NCI-H2081 (cell line): ENCODE results near the gene ADSS2.
"Not testable (repeated sequence)": the region's sequence is repeated elsewhere in the genome, so short reads cannot be mapped to it uniquely, and the experiment has no call there.

Experiments
- DNase-seq, 2 experiments: peaks; one replicate each; lab custom pipeline; 2025; lab: John Stamatoyannopoulos, UW

The ADSS2 gene

GRCh38 chr1:244395965-244396364, 55.7 kb downstream of the ADSS2 start:
- DNase-seq: no peak

DNA sequence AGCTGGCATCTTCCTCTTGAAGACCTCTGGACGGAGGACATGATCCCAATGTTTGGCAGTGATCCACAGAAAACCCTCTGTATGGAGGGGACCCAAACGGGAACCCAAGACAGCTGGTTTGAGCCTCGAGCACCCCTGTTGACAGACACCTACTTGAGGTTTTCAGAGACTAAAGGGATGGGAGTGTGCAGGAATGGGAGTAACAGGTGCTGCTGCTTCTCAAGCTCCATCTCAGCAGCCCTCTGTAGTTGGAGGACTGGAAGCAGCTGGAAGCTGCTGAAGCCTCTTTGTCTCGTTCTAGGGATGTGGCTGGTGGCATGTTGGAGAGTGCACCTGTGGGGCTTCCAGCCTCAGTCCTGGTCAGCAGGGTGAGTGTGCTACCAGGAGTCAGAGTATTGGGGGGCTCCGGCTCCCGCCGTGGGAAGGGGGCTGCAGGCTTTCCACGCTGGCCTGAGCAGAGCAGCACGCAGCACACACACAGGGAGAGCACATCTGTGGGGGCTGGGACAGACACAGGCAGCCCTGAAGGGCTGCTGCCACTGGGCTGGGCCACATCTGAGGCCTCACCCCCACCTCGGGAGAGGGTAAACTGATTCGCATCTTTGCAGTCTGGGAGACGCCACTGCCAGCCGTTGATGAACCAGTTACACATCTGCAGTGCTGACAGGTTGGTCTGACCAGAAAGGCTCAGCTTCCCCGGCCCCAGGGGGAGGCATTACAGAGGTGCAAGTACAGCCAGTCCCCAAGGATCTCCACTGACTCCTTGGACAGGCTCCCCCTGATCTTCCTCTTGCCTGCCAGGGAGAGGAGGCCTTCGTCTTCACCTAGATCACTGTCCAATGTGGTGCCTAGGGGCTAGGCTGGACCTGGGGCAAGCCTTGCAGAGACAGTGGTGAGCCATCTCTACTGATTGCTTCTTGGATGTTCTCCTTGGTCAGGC, 56.6 kb downstream of the ADSS2 start:
- DNase-seq: no peak

DNA sequence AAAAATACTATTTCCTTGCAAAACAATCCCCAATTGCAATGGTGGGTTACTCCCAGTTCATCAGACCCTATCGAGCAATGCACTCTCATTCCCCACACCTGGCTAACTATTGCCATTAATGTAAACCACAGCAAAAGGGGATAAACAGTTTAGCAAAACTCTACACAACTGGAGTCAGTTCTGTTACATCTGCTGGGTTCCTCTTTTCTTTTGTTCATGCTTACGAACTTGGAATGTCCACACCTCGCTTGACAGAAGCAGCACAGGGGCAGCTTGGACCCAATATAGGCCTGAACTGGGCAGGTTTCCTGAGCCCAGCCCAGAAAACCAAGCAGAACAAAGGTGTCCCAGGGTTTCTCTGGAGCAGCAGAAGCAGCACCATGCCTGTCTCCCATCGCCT, 57.4 kb downstream of the ADSS2 start:
- DNase-seq: no peak

DNA sequence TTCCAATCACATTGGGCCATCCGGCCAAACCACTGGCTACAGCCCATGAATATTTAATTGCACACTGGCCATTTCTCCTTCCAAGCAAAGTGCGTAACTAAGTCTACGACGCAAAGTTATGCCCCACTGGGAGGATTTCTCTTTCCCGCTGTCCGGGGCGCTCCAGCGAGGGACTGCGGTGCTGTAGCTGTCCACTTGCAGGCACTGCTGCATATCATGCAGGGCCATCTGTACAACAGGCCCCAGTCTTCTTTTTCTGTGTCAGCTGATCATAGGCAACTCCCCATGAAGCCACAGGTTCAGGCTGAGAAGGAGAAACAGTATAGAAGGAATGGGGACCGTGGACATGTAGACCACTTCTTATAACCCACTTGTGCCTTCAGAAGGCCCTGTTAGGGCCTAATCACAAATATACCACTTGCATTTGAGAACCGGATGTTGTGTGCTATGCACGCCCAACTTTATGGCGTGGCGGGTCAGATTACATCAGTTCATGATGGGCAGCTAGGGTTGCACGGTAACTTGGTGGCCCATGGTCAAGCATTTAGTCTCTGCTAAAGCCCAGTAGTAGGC, 58.0 kb downstream of the ADSS2 start:
- DNase-seq: no peak

- no peak for DNase-seq
Observed at GRCh38 chr1:244391761-244392160, 59.9 kb downstream of the ADSS2 start.

GRCh38 chr1:244388961-244389360, 62.7 kb downstream of the ADSS2 start:
- DNase-seq: no peak

GRCh38 chr1:244387415-244387814, 64.3 kb downstream of the ADSS2 start:
- no peak for DNase-seq

DNA sequence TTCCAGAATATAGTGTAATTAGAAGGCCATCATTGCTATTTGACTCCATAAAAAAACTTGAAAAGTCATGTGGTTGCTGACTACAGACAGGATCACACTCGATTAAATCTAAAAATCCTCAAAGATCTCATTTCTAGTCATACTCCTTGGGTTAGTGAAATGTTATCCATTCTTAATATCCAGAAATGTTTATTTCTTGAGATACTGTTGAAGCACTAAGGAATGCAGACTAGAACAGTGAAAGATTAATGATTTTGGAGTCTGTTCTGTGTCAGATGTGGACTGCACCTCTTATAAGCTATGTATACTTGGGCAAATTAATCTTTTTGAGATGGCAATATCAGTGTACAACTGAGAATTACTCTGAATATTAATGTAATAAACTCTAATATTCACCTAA, 65.1 kb downstream of the ADSS2 start:
- DNase-seq: no peak

- no peak for DNase-seq
Observed at GRCh38 chr1:244384066-244384465, 67.6 kb downstream of the ADSS2 start.

- no peak for DNase-seq
Observed at GRCh38 chr1:244383278-244383884, 68.3 kb downstream of the ADSS2 start.

GRCh38 chr1:244381878-244382565, 69.7 kb downstream of the ADSS2 start:
- DNase-seq: no peak

DNA sequence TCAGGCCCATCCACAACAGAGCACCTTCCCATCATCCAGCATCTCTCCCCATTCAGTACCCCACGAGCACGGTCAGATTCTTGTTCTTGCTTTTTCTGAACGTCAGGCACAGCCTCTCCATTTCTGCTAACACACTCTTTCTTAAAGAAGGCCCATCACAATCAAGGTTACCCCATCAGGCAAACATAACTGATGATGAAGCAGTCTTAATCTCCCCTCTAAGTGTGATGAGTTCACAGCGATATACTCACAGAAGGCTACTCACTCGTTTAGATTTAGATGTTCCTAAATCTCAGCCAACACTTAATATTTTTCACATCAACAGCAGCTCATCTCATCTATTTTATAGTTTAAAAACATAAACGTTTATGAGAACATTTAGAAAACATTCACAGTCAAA, 75.6 kb downstream of the ADSS2 start:
- no peak for DNase-seq

DNA sequence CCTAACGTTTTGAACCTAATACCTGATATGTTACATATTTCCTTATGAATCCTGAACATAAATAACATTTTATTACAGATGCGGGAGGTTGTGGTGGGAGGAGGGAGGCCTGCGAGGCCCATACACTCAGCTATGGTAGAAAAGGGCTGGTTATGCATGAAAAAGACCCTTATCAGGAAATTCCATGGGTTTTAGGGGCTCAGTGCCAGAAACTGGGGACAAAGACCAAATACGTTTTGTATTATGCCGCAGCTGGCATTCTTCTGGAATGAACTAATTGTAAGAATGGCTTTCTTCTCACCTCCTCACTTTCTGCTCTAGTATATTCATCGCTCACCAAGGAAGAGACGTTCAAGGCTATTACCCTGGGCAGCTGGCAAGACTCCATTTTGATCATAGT, 76.7 kb downstream of the ADSS2 start:
- no peak for DNase-seq

GRCh38 chr1:244374484-244374883, 77.2 kb downstream of the ADSS2 start:
- DNase-seq: not testable (repeated sequence)

DNA sequence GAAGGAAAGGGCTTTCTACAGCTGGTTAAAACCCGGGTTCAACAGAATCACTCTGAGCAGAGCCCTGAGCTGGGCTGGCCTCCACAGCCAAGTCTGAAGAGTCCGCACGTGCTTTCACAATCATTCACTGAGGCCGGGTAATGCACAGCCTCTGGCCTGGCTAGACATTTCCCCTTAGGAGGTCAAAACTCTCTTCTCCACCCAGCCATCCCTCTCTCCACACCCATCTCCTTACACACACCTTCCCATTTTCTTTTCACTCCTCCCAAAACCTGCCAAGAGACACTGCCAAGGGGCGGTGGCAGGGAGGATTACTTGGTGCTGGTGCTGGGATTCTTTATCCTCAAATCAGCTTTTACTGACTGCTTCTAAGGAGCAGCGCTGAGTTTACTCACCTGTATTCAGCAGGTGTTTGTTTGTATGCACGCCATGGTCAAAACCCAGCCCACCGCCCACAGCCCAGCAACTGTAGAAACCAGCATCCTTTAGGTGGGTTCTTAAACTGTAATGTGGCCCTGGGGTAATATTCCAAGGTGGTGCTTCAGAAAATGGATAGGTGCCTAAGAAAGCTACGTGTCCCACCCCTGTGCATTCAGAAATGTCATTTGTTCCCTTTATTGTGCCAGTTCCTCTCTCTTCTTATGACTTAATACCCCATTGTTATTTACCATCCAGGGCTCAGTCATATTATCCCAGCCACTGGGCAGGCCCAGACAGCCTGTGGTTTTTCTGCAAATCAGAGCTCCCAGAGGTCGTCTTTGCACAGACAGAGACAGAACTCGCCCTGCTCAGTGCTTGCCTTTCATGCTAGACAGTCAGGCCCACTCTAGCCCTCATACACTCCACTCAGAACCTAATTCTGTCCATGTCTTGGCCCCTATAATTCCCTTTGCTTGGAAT, 80.2 kb downstream of the ADSS2 start:
- DNase-seq: peak; percentile 27 to 48

GRCh38 chr1:244370060-244370637, 81.6 kb downstream of the ADSS2 start:
- no peak for DNase-seq

- DNase-seq: peak; percentile 59 to 62
Observed at GRCh38 chr1:244369256-244370057, 82.3 kb downstream of the ADSS2 start.

DNA sequence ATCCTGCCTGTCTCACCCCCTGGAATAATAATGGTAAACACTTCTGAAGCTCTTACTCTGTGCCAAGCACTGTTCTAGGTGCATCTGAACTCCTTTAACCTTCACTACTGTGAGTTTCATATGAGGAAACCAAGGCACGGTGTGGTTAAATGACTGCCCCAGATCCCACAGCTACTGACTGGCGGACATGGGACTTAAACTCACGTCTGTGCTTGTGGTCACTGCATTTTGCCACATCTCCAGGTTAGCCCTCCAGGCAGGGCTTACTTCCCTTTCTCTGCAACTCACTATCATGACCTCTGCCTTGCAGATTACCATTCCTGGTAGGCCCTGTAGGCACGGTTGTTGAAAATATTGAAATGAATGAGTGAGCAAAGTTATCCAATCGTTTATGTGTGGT, 83.4 kb downstream of the ADSS2 start:
- DNase-seq: no peak

- DNase-seq: no peak
Observed at GRCh38 chr1:244367399-244368114, 84.2 kb downstream of the ADSS2 start.

- no peak for DNase-seq
Observed at GRCh38 chr1:244365809-244366208, 85.9 kb downstream of the ADSS2 start.
